Ectodermal cell (in vitro differentiated cells): ENCODE results near the gene TRIM14. TPM values are rescaled to one million over a fixed set of nuclear protein-coding genes. Genes with fewer than 3 reads are reported as not detected.

Source experiments
- H3K27ac ChIP-seq: 2 replicates; pipeline ENCODE4 v1.7.0; 2013; ENCODE audit warnings: mild to moderate bottlenecking, low read depth, low read length; ENCODE audit not compliant: insufficient read depth, poor library complexity, severe bottlenecking
- H3K27me3 ChIP-seq: 2 replicates; pipeline ENCODE4 v1.7.0; 2013; ENCODE audit warnings: mild to moderate bottlenecking, low read length; ENCODE audit not compliant: insufficient read depth, control insufficient read depth, poor library complexity, severe bottlenecking
- H3K36me3 ChIP-seq: one replicate; pipeline ENCODE4 v1.7.0; 2013; ENCODE audit warnings: low read length; ENCODE audit not compliant: control insufficient read depth, insufficient read depth
- H3K4me1 ChIP-seq: one replicate; pipeline ENCODE4 v1.7.0; 2013; ENCODE audit warnings: low read length; ENCODE audit not compliant: control insufficient read depth, insufficient read depth
- H3K4me3 ChIP-seq: 2 replicates; pipeline ENCODE4 v1.7.0; 2013; ENCODE audit warnings: low read depth, low read length, control low read depth; ENCODE audit not compliant: insufficient read depth
- H3K9me3 ChIP-seq: 2 replicates; pipeline ENCODE4 v1.7.0; 2013; ENCODE audit warnings: mild to moderate bottlenecking, low read length, moderate library complexity; ENCODE audit not compliant: control insufficient read depth
- WGBS, 2 experiments: methylation state at CpG; one replicate each; pipeline ENCODE4 v1.1.7; 2013; ENCODE audit warnings: missing lambda C conversion rate in 2 of 2; 5-methylcytosine and 5-hydroxymethylcytosine counted together
- polyA plus RNA-seq, 4 experiments: library from polyadenylated mRNA; stranded (reverse); fragments of 50-300 nt; gene quantifications; one replicate each; pipeline ENCODE4 v1.2.3, GENCODE V29; 2013

The TRIM14 gene
- polyA plus RNA-seq (2013, experiment 1 of 4) = 2.1 TPM
- polyA plus RNA-seq (2013, experiment 2 of 4) = 2.2 TPM
- polyA plus RNA-seq (2013, experiment 3 of 4) = 1.8 TPM
- 2.2 TPM for polyA plus RNA-seq (2013, experiment 4 of 4)

GRCh38 chr9:98118640-98119601 lies at the start of gene TRIM14:
TRIM14 (minus strand) TSS chr9:98119222; CDS start chr9:98119188, 34 bp downstream.
- no peaks in the 10 kb centered on the region for H3K9me3 ChIP-seq
- no peak within 1 kb of the TSS for H3K27ac ChIP-seq
- WGBS, 2 experiments = 6 to 7% methylated on average over 71 of the region's 71 CpGs
- no peaks in the 10 kb centered on the region for H3K4me1 ChIP-seq
- H3K4me3 ChIP-seq = peak within 1 kb of the TSS; percentile 39
- H3K36me3 ChIP-seq = no peaks in the 10 kb centered on the region
- H3K27me3 ChIP-seq = peaks cover 14% of the 10 kb centered on the region

GRCh38 chr9:98168153-98168780 lies 49.2 kb upstream of the TRIM14 start:
- peaks cover 30% of the 10 kb centered on the region for H3K4me1 ChIP-seq
- WGBS, 2 experiments = 87 to 89% methylated on average over 3 of the region's 3 CpGs
- no peak overlapping the region for H3K27ac ChIP-seq
- H3K4me3 ChIP-seq = no peak overlapping the region
- H3K9me3 ChIP-seq = no peaks in the 10 kb centered on the region
- no peaks in the 10 kb centered on the region for H3K27me3 ChIP-seq
- H3K36me3 ChIP-seq = no peaks in the 10 kb centered on the region

GRCh38 chr9:98164912-98165311 lies 45.9 kb upstream of the TRIM14 start:
- Histone ChIP-seq H3K4me1 (peaks cover 10% of the 10 kb centered on the region), H3K9me3 (no peaks in the 10 kb centered on the region), H3K4me3 (no peak overlapping the region), H3K27ac (no peak overlapping the region), H3K27me3 (no peaks in the 10 kb centered on the region), H3K36me3 (no peaks in the 10 kb centered on the region)
- WGBS, 2 experiments = 89 to 90% methylated on average over 7 of the region's 7 CpGs

GRCh38 chr9:98162613-98163012 lies 43.6 kb upstream of the TRIM14 start:
- Histone ChIP-seq H3K27ac (no peak overlapping the region), H3K36me3 (no peaks in the 10 kb centered on the region), H3K27me3 (no peaks in the 10 kb centered on the region), H3K4me3 (no peak overlapping the region), H3K4me1 (no peaks in the 10 kb centered on the region), H3K9me3 (no peaks in the 10 kb centered on the region)
- WGBS, 2 experiments = 96 to 97% methylated on average over 12 of the region's 12 CpGs

- no peaks in the 10 kb centered on the region for H3K27me3 ChIP-seq
- H3K9me3 ChIP-seq = no peaks in the 10 kb centered on the region
- no peaks in the 10 kb centered on the region for H3K36me3 ChIP-seq
- no peaks in the 10 kb centered on the region for H3K4me1 ChIP-seq
- no peak overlapping the region for H3K4me3 ChIP-seq
- 88% methylated on average over 4 of the region's 4 CpGs for WGBS, 2 experiments
- no peak overlapping the region for H3K27ac ChIP-seq
Observed at GRCh38 chr9:98161851-98162250, 42.8 kb upstream of the TRIM14 start.

- no peaks in the 10 kb centered on the region for H3K4me1 ChIP-seq
- no peaks in the 10 kb centered on the region for H3K9me3 ChIP-seq
- H3K27ac ChIP-seq = no peak overlapping the region
- 88 to 92% methylated on average over 6 of the region's 6 CpGs for WGBS, 2 experiments
- H3K36me3 ChIP-seq = no peaks in the 10 kb centered on the region
- H3K4me3 ChIP-seq = no peak overlapping the region
- no peaks in the 10 kb centered on the region for H3K27me3 ChIP-seq
Observed at GRCh38 chr9:98159790-98160189, 40.8 kb upstream of the TRIM14 start.

GRCh38 chr9:98159301-98159700 lies 40.3 kb upstream of the TRIM14 start:
- Histone ChIP-seq H3K36me3 (no peaks in the 10 kb centered on the region), H3K9me3 (no peaks in the 10 kb centered on the region), H3K4me1 (no peaks in the 10 kb centered on the region), H3K4me3 (no peak overlapping the region), H3K27me3 (no peaks in the 10 kb centered on the region), H3K27ac (no peak overlapping the region)
- WGBS, 2 experiments = 89 to 90% methylated on average over 5 of the region's 5 CpGs

- Histone ChIP-seq H3K27me3 (no peaks in the 10 kb centered on the region), H3K27ac (no peak overlapping the region)
- 90 to 92% methylated on average over 4 of the region's 4 CpGs for WGBS, 2 experiments
Observed at GRCh38 chr9:98158071-98158831, 39.2 kb upstream of the TRIM14 start.

GRCh38 chr9:98157372-98157771 lies 38.4 kb upstream of the TRIM14 start:
- no peaks in the 10 kb centered on the region for H3K4me1 ChIP-seq
- H3K27ac ChIP-seq = no peak overlapping the region
- 94 to 95% methylated on average over 10 of the region's 10 CpGs for WGBS, 2 experiments
- H3K4me3 ChIP-seq = no peak overlapping the region
- H3K27me3 ChIP-seq = no peaks in the 10 kb centered on the region
- no peaks in the 10 kb centered on the region for H3K36me3 ChIP-seq
- H3K9me3 ChIP-seq = no peaks in the 10 kb centered on the region

More at GRCh38 chr9:98158071-98158831, 39.2 kb upstream of the TRIM14 start:
- Histone ChIP-seq H3K4me1 (no peaks in the 10 kb centered on the region), H3K36me3 (no peaks in the 10 kb centered on the region), H3K9me3 (no peaks in the 10 kb centered on the region), H3K4me3 (no peak overlapping the region)
